GM19328 (cell line): ENCODE results near the gene CAMTA1.
"Not testable (repeated sequence)": the region's sequence is repeated elsewhere in the genome, so short reads cannot be mapped to it uniquely, and the experiment has no call there.

Source experiments
- ATAC-seq: cut with Tn5 transposase; IDR thresholded peaks from one replicate; pipeline ENCODE4 v1.9.1; 2021; ENCODE audit warnings: mild to moderate bottlenecking, moderate library complexity; ENCODE audit not compliant: unreplicated experiment

The CAMTA1 gene

GRCh38 chr1:7586031-7586941 is 801.0 kb downstream of the CAMTA1 start:
- no peak for ATAC-seq

- ATAC-seq, result no peak
These were observed 802.0 kb downstream of the CAMTA1 start for GRCh38 chr1:7587108-7587772.

GRCh38 chr1:7587773-7588456 is 802.7 kb downstream of the CAMTA1 start:
- no peak for ATAC-seq

- no peak for ATAC-seq
These were observed 803.2 kb downstream of the CAMTA1 start for GRCh38 chr1:7588457-7588827.

- no peak for ATAC-seq
These were observed 804.0 kb downstream of the CAMTA1 start for GRCh38 chr1:7589080-7589735.

- no peak for ATAC-seq
These were observed 804.6 kb downstream of the CAMTA1 start for GRCh38 chr1:7589774-7590425.

- no peak for ATAC-seq
These were observed 805.2 kb downstream of the CAMTA1 start for GRCh38 chr1:7590426-7590790.

GRCh38 chr1:7591565-7591964 is 806.3 kb downstream of the CAMTA1 start:
- no peak for ATAC-seq

- ATAC-seq, result no peak
These were observed 807.0 kb downstream of the CAMTA1 start for GRCh38 chr1:7592120-7592798.

GRCh38 chr1:7594002-7594713 is 808.9 kb downstream of the CAMTA1 start:
- no peak for ATAC-seq

- no peak for ATAC-seq
These were observed 809.6 kb downstream of the CAMTA1 start for GRCh38 chr1:7594714-7595295.

GRCh38 chr1:7595336-7595735 is 810.1 kb downstream of the CAMTA1 start:
- no peak for ATAC-seq

- ATAC-seq, result no peak
These were observed 811.1 kb downstream of the CAMTA1 start for GRCh38 chr1:7596126-7596965.

GRCh38 chr1:7598058-7598457 is 812.8 kb downstream of the CAMTA1 start:
- not testable (repeated sequence) for ATAC-seq

GRCh38 chr1:7604906-7605305 is 819.7 kb downstream of the CAMTA1 start:
- ATAC-seq, result not testable (repeated sequence)

GRCh38 chr1:7606096-7606495 is 820.8 kb downstream of the CAMTA1 start:
- no peak for ATAC-seq

- ATAC-seq, result no peak
These were observed 821.8 kb downstream of the CAMTA1 start for GRCh38 chr1:7607097-7607496.

GRCh38 chr1:7608628-7609305 is 823.5 kb downstream of the CAMTA1 start:
- no peak for ATAC-seq
